GM12878 (cell line): Measurements from ENCODE around the gene IGIP.

Experiments used
- CEBPB ChIP-seq, 2 experiments: fragments of 150-350 bp in 1 of 2; IDR thresholded peaks; 2 replicates each; pipeline ENCODE4 v1.6.1; 2012 to 2014; ENCODE audit warnings: low read depth in 2 of 2, low read length in 2 of 2, borderline replicate concordance in 1 of 2, inconsistent platforms in 1 of 2
- CTCF ChIP-seq, 3 experiments: IDR thresholded peaks in 2 of 3; conservative IDR thresholded peaks in 1 of 3; 2 replicates each; pipeline ENCODE4 v1.5.1; 2011; ENCODE audit warnings: low read depth in 3 of 3, low read length in 3 of 3, mild to moderate bottlenecking in 3 of 3, control low read depth in 2 of 3, moderate library complexity in 2 of 3, inconsistent platforms in 1 of 3, mixed read lengths in 1 of 3; ENCODE audit not compliant: control insufficient read depth in 2 of 3, insufficient read depth in 1 of 3; ENCODE audit errors: extremely low read depth in 1 of 3
- EGR1 ChIP-seq, 2 experiments: IDR thresholded peaks; 1 replicate in 1 of 2; 2 replicates in 1 of 2; pipeline ENCODE4 v1.6.1; 2011 to 2012; ENCODE audit warnings: low read depth in 2 of 2, low read length in 2 of 2, borderline replicate concordance in 1 of 2, mild to moderate bottlenecking in 1 of 2, moderate library complexity in 1 of 2
- ESRRA ChIP-seq: IDR thresholded peaks from 2 replicates; pipeline ENCODE4 v1.6.1; 2012; ENCODE audit warnings: mild to moderate bottlenecking, low read length, improper control_type of control experiment
- EZH2 ChIP-seq: IDR thresholded peaks from 2 replicates; pipeline ENCODE4 v1.6.1; 2012; ENCODE audit warnings: low read depth, mild to moderate bottlenecking, control low read depth, inconsistent platforms, low read length, borderline replicate concordance; ENCODE audit not compliant: control insufficient read depth
- FOXM1 ChIP-seq: IDR thresholded peaks from 2 replicates; pipeline ENCODE4 v1.6.1; 2012; ENCODE audit warnings: low read depth, mild to moderate bottlenecking, inconsistent platforms, low read length, moderate library complexity
- HDAC2 ChIP-seq: fragments of 200-600 bp; sonication (generic); IDR thresholded peaks from 2 replicates; pipeline ENCODE4 v1.6.1; 2017
- MXI1 ChIP-seq: fragments of 150-350 bp; IDR thresholded peaks from 2 replicates; pipeline ENCODE4 v1.6.1; 2011; ENCODE audit warnings: low read depth, mild to moderate bottlenecking, inconsistent platforms, low read length, improper control_type of control experiment
- NBN ChIP-seq: fragments of 450-650 bp; IDR thresholded peaks from 2 replicates; pipeline ENCODE4 v1.6.1; 2016
- POLR2AphosphoS5 ChIP-seq: IDR thresholded peaks from 2 replicates; pipeline ENCODE4 v1.6.1; 2011; ENCODE audit warnings: mild to moderate bottlenecking, low read length, inconsistent platforms
- USF1 ChIP-seq: IDR thresholded peaks from 2 replicates; pipeline ENCODE4 v1.6.1; 2011; ENCODE audit warnings: borderline replicate concordance, low read depth, mild to moderate bottlenecking, moderate library complexity, mixed read lengths, low read length; ENCODE audit not compliant: insufficient read depth; ENCODE audit errors: extremely low read length
- ZBTB40 ChIP-seq: fragments of 450-650 bp; IDR thresholded peaks from 2 replicates; pipeline ENCODE4 v1.6.1; 2016; ENCODE audit warnings: mild to moderate bottlenecking, moderate library complexity, borderline replicate concordance
- ZNF274 ChIP-seq: IDR thresholded peaks from one replicate; pipeline ENCODE4 v1.8.0; 2011; ENCODE audit not compliant: insufficient read length, insufficient read depth
- ZZZ3 ChIP-seq: IDR thresholded peaks from 2 replicates; pipeline ENCODE4 v1.6.1; 2011; ENCODE audit warnings: low read depth; ENCODE audit not compliant: control insufficient read depth, insufficient read length

GRCh38 chr5:140165101-140165922 is 39.6 kb downstream of the IGIP start:
- no peak for TF ChIP-seq EZH2
- no peak for TF ChIP-seq CTCF (IDR thresholded peaks at IDR 0.05 in 2 of 3, conservative IDR thresholded peaks at IDR 0.05 in 1 of 3; ENCODE audit: control insufficient read depth in 2 of 3, extremely low read depth in 1 of 3, insufficient read depth in 1 of 3, low read depth in 3 of 3, low read length in 3 of 3)
- no peak for TF ChIP-seq ZZZ3
- TF ChIP-seq NBN = no peak
- TF ChIP-seq POLR2AphosphoS5 = no peak
- TF ChIP-seq ESRRA = no peak
- no peak for TF ChIP-seq ZBTB40
- TF ChIP-seq FOXM1 = no peak
- no peak for TF ChIP-seq MXI1
- no peak for TF ChIP-seq CEBPB (IDR thresholded peaks at IDR 0.05; ENCODE audit: borderline replicate concordance in 1 of 2, low read depth in 2 of 2, low read length in 2 of 2)
- no peak for TF ChIP-seq EGR1 (IDR thresholded peaks at IDR 0.05; ENCODE audit: borderline replicate concordance in 1 of 2, low read depth in 2 of 2, low read length in 2 of 2)
- no peak for TF ChIP-seq USF1
- TF ChIP-seq HDAC2 = no peak
- no peak for TF ChIP-seq ZNF274
